Midbrain (tissue), 1 donor: Measurements from ENCODE around the gene MAFG.

ENCODE experiments used
- DNase-seq: peaks from one replicate; lab custom pipeline; 2025; lab: John Stamatoyannopoulos, UW

MAFG gene

DNA sequence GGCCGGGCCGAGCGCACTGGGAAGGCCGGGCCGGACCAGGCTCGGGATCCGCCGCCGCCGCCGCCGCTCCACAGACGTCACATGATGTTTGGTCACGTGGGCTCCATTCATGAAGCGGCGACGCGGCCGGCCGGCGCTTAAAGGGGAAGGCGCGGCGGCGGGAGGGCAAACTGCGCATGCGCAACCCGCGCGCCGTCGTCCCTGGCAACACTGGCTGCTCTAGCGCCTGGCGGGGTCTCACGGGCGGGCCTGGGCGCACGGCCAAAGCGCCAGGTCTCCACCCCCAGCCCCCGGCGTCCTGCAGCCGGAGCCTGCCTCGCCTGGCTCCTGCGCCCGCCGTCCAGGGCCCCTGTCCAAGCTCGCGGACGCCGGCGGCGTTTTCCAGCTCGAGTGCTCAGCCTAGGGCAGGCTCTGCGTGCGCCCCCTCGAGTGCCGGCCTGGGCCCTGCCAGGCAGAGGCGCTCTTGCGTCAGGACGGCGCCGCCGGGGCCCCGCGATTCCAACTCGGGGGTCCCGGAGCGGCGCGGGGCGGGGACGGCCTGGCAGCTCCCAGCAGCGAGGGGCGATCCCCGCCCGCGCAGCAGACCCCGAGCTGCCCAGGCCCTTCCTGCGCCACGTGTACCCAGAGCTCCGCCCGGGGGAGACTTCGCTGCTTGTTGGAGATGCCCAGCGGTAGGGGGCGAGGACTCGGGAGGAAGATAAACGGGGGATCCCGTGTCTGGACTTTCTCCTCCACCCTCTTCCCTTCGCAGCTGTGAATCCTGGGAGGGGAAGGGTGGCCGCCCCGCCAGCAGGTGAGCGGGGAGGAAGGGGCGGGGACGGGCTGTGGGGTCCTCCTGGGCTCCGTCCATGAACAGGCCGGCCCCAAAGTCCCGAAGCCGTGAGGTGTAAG lies at the start of gene MAFG:
MAFG (minus strand) TSS at position 83 of the 891 bp plus-strand sequence. CDS start 4,550 bp downstream, outside the sequence.
- peak; percentile 95 for DNase-seq

DNA sequence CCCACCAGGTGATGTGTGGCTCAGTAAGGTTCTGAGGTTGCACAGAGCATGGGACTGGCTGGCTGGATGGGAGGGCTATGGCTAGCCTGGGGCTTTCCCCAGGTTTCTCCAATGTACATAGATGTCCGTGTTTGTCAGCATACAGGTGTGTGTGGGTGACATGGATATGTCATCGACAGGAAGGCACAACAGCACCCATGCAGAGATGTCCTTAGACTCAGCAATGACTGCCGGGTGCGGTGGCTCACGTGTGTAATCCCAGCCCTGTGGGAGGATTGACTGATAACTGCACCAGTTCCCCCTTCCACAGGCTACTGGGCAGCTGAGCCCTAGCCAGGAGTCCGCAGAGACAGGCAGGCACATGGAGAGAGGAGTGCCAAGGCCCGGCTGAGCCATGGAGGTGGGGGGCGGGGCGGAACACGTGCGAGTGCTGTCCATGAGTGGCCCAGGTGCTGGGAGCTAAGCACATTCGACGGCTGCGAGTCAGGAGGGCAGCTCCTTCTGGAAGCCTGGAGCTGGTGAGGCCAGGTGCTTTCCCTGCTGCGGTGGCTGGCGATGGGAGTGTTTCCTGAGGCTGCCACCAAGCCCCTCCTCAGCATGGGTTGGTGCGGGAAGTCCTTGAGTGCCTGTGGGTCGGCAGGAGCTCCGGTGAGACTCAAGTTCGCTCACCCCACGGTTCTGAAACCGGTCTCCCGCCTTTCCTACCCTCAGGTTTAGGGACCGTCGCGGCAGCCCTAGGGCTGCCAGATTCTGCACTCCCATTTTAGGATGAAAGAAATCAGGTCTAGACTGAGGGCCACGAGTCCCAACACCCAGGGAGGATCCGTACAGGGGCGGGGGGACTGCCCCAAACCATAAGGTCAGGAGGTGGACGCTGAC lies 49.0 kb upstream of the MAFG start:
- no peak for DNase-seq

DNA sequence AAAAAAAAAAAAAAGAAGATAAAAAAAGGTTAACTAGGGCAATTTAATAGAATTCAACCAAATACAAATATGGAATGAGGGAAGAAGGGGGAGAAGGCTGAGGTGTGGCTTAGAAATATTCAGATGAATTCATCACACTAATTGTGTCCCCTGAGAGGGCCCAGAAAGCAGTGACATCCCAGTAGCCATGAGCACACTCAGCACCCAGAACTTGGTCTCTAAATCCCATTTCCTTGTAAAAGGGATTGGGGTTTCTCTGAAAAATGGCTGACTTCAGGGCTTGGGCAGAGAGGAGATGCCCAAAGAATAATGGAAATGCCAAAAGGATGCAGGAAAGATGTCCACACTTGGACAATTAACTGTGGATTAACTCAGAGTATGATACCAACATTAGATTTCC lies 45.9 kb upstream of the MAFG start:
- no peak for DNase-seq

DNA sequence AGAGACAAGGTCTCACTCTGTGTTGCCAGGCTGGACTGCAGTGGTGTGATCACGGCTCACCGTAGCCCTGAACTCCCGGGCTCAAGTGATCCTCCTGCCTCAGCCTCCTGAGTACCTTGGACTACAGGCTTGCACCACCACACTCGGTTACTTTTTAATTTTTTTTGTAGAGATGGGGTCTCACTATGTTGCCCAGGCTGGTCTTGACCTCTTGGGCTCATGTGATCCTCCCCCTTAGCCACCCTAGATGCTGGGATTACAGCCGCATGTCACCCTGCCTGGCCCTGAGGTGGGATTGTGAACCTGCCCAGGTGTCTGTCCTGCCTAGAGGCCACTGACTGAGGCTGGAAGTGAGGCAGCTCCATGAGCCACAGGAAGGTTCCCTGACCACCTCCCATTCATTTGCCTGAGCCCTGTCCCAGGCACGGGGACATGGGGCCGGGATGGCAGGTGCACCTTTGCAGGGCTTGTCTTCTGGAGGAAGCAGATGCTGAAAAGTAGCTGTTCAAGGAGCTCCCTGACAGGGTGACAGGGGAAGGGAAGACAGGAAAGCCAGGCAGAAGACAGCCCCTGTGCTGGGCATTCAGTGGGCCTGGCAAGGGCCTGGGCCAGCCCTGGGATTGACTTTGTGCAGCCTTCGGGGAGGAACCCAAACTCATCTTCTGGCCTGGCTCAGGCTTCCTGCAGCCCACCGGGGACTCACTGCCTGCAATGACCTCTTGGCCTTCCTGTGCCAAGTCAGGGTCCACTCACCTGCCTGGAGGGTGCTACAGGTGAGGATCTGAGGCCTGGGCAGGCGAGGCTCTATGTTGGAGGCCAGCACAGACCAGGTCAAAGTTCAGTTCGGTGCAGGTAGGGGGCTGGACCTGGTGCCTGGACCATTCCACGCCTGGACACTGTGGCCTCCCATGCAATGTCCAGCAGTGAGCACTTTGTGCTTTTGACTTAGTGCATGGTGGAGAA lies 41.6 kb upstream of the MAFG start:
- DNase-seq: no peak

DNA sequence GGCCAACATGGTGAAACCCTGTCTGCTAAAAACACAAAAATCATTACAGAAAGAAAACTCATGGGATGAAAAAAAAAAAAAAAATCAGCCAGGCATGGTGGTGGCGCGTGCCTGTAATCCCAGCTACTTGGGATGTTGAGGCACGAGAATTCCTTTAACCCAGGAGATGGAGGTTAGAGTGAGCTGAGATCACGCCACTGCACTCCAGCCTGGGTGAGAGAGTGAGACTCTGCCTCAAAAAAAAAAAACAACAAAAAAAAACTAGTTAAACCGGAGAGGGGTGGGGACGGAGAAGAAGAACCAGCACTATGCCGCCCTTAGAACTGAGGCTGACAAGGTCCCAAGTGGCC lies 40.8 kb upstream of the MAFG start:
- DNase-seq: no peak

DNA sequence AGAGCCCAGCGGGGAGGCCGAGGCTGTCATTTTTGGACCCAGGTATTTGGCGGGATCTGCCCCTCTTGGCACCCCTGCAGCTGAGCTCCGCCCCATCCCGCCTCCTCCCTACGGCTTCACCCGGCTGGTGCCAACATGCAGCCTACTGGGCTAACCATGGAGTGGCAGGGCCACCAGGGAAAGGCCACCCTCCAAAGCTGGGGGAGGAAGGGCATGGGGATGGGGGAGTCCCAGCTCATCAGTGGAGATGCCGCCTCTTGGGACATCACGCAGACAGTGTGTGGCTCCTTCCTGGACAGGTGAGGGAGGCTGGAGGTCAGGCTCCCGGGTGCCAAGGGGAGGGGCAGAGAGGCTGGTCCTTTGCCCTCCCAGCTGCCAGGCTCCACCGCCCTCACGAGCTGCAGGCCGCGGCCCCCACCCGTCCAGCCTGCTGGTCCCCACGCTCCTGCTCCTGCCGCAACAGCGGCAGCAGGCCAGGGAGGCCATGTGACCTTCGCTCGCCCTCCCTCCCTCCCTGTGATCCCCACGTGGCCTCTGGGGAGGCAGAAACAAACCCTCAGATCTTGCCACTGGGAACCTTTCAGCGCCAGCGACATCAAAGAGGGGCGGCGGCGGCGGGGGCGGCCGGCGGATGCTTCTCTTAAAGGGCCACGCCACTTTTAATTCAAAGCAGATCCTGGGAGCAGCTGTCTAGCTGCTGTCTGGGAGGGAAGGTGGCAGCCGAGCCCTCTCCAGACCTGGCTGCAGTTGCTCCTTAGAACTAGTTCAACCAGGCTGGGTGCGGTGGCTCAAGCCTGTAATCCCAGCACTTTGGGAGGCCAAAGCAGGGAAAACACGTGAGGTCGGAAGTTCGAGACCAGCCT lies 40.2 kb upstream of the MAFG start:
- peak; percentile 86 for DNase-seq

DNA sequence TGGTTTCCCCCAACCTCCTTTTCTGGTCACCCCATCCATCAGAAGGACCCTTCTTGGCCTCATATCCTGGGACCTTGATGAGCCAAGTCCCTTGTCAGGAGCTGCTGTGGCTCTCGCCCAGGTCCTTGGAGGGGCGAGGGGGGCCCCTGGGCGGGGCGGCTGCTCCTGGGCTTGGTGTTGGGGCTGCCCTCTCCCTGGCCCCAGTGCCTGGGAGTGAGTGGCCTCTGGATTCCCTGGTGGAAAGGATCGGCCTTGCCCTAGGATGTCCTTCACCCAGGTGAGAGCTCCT lies 39.7 kb upstream of the MAFG start:
- DNase-seq: no peak

DNA sequence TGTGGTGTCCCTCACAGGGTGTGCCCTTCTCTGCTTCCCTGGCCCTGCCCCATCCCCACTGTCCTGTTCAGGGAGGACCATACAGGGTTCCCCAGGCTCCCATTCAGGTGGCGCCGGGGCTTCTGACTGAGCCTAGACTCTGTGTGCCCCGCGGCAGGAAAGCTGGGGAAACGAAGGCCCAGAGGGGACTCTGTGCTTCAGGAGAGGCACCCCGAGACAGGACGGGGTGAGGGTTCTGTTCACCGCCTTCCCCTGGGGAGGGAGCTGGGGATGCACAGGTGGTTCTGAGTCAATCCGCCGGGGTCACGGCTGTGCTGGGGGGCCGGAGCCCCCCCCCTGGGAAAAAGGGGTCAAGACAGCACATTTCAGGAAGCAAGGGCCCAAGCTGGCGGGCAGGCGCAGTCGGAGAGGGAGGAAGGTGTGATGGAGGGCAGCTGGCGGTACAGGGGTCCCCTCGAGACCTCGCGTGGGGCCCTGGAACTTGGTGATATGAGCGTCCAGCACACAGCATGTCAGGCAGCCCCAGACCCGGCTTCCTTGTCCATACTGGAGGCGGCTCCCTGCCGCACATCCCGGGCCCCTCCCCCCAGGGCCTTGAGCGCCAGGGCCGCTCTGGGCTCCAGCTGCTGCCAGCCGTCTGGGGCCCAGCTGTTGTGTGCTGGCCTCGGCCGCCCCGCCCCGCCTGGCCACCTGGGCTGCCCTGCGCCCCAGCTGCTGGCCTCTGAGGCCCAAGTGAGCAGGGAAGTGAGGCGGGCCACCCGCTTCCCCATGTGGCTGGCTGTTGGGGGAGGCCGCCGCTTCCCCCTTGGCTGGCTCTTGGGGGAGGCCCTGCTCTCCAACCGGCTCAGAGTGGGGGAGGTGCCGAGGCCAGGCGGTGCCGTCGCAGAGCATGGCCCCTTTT lies 39.1 kb upstream of the MAFG start:
- no peak for DNase-seq

DNA sequence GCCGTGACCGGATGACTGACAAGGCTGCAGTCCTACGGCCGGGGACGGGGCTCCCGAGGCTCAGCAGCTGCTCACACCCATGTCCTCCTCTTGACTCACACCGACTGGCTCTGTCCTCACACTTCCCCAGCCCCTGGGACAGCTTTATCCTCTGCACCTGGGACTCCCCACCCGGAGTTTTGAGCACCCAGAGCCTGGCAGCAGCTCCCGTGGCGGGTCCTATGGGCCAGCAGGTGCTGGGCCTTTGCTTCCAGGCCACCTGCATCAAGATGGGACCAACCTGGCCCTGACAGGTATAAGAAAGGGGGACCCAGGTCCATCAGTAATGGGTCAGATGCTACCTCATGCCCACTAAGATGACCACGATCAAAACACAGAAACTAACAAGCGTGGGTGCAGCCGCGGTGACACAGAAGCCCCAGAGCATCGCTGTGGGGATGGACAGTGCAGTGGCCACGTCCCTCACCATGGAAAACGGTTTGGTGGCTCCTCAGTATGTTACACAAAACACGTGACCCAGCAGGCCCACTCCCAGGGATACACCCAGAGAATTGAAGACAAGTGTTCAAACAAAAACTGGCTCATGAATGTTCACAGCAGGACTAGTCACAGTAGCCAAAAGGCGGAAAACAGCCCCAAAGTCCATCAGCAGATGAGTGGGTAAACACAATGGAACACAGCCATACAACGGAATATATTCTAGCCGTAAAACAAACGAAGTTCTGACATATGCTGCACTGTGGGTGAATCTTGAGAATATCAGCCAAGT lies 36.7 kb upstream of the MAFG start:
- no peak for DNase-seq

DNA sequence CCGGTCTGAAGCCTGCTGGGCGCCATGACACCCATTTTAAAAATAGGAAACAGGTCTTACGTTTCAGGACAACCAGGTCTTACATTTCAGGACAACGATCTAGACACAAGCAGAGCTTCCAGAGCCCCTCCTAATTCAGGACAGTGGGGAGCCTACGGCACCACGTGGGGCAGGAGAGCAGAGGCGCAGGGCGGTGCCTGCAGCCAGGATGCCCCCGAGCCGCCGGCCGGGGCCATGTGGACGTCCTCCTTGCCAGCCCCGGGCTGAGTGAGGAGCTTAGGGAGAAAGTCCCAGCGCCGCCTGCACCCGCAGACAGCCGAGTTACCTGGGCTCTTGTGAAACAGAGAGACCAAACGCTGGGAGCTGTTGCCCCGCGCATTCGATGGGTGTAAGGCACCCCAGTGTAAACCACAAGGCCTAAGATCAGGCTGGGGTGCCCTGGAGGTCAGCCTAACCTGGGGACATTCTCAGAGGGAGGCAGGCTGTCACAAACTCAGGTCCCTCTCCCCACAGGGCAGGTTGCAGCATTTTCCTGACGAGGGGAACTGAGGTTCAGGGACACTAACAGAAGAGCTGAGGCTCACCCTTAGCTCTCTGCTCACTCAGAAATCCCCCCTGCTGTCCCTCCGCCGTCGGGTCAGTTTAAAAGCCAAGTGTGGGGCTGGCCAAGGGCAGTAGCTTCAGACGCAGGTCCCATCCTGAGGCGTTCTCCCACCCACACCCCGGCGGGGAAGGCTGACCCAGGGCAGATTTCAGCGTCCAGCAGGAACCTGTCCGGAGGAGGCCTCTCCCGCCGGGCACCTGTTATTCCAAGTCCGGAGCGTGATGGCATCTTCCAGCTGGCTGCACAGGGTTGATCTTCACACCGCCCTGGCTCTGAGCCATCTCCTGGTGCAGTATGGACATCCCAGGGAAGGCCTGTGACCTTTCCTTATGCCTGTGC lies 35.2 kb upstream of the MAFG start:
- DNase-seq: no peak

DNA sequence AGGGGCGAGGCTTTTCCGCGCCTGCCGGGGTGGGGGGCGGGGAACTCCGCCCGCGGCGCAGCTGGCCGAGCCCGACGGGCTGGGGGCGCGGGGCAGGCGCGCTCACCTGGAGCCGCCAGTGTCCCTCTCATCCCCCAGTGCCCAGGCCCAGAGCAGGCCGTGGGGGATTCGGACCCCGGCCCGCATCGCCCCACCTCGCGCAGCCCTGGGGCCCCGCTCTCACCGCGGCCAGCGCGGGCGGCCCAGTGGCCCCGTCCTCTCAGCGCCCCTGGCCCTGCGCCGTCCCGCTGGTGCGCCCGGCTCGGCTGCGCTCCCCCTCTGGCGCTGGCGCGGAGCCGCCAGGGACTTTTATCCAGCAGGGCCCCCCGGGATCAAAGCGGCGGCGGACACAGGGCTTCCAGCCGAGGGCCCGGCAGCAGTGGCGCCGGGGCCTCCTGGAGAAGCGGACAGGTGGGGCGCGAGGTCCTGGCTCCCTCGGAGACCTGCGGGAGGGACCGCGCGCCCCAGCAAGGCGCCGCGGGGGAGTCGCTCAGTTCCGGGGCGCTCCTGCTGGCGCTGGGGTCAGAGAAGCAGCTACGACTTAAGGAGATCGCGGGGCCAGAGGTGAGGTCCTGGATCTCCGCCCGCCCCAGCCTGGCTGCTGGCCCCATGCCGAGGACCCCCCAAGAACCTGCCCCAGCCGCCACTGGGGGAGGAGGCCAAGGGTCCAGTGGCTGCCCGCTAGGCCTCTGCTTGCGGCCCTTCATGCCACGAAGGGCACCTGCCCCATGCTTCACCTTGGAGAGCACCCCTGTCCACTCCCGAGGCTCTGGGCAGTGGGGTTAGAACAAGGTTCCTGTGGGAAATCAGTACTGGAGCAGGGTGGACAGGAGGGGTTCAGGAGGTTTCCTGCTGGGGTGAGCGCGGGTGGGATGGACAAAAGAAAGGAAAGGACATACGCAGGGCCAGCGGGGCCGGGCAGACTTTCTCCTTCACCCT lies 34.3 kb upstream of the MAFG start:
- DNase-seq: no peak

DNA sequence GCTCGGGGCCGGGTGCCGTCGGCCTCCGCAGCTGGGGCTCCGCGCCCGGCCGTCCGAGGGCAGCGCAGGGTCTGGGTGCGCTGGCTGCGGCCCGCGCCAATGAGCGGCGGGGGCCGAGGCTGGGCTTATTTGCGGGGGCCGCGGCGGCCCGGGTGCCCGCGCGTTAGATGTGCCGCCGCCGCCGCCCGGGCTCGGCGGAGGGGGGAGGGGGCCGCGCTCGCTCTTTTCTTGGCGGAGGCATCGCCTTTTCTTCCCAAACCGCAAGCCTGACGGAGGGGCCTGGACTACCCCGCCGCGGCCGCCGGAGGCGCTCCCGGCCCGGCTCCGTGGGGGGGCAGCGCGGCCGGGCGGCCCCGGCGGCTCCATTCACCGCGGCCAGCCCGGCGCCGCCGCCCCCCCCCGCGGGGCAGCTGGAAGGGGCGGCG lies 33.6 kb upstream of the MAFG start, which contains the start of gene NOTUM:
NOTUM (minus strand) TSS at position 101 of the 425 bp plus-strand sequence. CDS start 278 bp downstream, outside the sequence.
- no peak for DNase-seq

DNA sequence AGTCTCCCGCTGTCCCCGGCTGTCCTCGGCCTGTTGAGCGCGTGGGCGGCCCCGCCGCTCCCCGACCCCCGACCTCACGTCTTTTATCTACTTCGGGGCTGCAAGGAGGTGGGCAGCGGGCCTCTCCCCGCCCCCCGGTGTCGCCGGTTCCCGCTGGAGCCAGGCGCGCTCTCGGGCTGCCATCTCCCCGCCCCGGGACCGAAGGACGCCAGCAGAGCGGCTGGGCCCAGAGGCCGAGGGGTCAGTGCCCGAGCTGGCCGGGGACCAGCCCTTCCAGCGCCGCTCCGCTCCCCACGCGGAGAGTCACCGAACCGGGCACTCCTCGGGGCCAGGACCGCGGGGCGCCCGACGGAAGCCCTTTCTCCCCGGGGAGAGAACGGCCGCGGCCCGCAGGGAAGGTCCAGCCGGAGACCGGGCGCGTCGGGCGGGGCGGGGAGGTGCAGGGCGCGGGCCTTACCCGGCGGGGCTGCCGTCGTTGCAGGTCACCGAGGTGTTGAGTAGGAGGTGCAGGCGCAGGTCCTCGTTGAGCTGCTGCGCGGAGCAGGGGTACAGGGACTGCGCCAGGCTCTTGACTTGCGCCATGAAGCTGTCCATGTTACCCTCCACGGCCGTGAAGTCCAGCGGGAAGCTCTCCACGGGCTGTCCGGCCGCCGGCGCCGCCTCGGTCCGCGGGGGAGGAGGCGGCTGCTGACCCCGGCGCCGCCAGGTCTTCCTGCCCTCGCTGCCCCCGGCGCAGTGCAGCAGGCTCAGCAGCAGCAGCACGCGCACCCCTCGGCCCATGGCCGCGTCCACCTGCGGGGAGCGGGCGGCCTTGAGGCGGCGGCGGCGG lies 32.8 kb upstream of the MAFG start:
- no peak for DNase-seq

DNA sequence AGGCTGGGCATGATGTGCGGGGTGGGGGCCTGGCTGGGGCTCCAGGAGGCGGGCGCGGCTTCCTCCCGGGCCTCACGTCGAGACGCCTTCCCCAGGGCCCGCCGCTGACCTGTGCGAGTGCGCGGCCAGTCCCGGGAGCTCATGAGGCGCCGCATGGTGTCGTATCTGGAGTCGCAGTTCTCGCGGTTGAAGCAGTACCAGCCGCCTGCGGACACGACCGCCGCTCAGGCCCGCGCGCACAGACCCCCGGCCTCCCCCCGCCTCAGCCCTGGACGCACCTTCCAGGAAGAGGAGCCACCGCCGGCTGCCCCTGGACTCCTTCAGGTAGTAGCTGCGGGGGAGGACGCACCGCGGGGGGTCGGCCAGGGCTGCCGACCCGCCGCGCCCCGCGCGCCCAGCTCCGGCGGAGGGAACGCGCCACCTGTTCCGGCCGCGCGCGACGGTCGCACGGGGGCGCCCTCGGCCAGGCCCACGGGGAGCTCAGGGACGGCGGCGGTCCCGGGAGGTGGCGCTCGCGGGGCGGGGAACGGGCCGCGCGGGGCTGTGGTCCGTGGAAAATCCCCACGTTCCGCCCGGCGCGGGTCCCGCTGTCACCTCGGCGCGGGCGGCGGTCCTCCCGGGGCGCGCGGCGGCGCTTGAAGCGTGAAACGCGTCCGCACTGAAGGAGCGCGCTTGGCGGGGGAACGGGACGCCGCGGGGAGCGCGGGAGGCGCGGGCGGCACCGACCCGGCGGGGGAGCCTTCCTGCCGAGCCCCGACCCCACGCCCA lies 32.0 kb upstream of the MAFG start:
- DNase-seq: peak; percentile 55
